GM19035 (cell line): ENCODE data around the gene ARRB1.
"Not testable (repeated sequence)": the region's sequence is repeated elsewhere in the genome, so short reads cannot be mapped to it uniquely, and the experiment has no call there.

ENCODE experiments used
- ATAC-seq: cut with Tn5 transposase; IDR thresholded peaks from one replicate; pipeline ENCODE4 v1.9.1; 2021; ENCODE audit not compliant: unreplicated experiment

ARRB1 gene

DNA sequence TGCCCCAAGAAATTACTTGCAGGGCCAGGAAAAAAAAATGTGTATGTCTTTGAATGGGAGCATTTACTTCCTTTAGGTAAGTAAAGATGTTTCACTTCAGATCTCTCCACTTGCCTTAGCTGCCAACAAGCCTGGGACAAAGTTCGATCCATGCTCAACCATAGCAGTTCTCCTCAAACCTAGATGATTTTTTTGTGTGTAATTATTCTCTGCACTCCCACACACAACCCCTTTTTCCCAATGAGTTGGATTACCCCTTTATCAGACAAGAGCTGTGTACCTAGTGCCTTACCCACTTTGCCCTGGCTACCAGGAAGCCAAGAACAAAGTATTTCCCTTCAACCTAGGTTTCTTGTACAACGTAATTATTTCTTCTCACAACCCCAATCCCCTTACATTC lies 75.3 kb downstream of the ARRB1 start:
- ATAC-seq: no peak

DNA sequence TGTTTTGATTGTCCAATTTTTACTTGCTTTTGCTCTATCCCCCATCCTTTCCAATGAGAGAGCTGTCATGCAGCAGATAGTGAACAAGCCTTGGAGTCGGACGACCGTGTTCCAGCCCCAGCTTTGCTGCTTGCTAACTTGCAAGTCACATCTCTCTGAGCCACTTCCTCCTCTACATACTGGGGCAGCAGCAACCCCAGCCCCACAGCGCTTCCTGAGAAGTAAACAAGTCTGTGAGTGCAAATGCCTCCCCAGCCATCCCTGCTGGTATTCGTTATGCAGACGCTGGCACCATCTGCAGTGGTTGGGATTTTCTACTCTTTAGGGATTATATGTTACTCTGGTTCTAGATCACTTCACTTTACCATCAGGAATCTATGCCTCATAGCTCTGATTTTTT lies 75.9 kb downstream of the ARRB1 start:
- ATAC-seq: no peak

DNA sequence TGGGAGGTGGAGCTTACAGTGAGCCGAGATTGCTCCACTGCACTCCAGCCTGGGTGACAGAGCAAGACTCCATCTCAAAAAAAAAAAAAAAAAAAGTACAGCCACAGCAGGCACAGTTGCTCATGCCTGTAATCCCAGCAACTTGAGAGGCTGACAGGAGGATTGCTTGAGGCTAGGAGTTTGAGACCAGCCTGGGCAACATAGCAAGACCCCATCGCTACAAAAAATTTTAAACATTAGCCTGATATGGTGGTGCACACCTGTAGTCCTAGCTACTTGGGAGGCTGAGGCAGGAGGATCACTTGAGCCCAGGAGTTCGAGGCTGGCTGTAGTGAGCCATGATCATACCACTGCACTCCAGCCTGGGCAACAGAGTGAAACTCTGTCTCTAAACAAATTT lies 76.7 kb downstream of the ARRB1 start:
- not testable (repeated sequence) for ATAC-seq

DNA sequence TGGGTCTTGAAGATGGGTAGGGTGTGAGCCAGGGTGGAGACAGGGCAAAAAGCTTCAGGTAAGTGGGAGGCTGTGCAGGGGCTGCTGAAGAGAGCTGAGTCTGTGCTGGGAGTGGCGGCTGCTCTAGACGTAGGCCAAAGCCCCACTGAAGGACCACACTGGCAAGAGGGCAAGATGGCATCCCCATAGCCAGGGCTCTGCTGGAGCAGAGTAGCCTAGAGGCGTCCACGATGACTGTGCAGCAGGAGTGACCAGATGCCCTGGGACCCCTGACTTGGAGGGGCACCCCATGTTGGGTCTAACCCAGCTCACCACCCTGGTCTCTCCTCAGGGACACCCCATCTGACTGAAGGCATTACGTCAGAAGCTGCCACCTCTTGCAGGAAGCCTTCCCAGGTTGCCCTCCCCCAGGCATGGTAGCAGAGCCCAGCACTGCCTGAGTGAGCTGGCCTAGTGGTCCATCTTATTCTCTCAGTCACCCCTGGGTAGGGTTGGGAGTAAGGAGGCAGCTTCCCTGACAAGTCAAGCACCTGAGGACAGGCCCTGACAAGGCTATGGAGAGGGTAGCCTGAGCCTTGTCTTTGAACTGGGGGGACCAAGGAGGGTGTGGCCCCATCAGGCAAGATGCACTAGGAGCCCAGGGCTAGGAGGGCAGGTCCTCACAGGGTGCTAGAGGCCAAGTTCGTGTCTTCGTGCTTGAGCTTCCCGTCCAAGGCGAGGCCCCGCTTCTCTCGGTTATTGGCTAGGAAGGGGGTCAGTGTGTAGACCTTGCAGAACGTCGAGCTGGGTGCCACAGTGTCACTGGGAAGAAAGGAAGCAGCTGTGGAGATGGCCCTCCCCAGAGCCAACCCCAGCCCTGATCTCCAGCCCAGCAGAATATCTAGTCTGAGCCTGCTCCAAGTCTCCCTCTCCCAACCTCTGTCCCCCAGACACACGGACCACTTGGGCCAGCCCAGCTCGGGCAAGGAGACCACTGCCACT lies 77.8 kb downstream of the ARRB1 start:
- no peak for ATAC-seq

DNA sequence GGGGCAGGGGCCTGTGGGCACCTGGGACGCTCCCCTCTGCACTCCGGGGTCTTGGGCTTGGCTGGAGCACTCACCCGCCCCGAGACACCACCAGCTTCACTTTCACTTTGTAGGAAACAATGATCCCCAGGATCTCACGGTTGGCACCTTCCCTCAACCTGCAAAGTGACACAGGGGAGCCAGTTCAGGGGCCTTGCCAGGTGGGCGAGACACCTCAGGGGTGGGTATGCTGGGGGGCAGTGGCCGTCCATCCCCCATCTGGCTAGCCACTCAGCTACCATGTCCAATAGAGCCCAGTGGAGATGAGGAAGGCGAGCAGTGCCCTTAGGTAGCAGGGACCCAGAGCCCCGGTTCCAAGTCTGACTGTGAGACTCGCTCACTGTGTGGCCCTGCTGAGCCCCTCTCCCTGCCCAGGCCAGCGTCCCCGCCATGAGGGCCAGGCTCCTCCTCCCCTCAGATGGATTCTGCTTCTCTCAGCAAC lies 78.6 kb downstream of the ARRB1 start:
- ATAC-seq: no peak

DNA sequence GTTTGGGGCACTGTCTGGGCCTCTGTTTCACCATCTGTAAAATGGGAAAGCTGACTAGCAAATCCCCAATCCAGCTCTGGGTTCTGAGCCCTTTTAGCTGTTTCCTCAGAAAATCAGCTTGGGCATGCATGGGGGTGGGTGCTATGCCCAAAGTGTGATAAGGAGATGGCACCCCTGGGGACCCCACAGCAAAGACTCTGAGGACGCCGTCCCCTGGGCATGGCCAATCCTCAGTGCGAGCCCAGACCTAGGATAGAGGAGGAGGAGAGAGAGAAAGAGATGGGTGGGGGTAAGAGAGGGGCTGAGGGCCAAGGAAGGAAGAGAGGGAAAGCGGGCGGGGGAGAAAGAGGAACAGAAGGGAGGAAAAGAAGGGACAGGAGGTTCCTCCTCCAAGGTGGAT lies 79.1 kb downstream of the ARRB1 start:
- no peak for ATAC-seq

DNA sequence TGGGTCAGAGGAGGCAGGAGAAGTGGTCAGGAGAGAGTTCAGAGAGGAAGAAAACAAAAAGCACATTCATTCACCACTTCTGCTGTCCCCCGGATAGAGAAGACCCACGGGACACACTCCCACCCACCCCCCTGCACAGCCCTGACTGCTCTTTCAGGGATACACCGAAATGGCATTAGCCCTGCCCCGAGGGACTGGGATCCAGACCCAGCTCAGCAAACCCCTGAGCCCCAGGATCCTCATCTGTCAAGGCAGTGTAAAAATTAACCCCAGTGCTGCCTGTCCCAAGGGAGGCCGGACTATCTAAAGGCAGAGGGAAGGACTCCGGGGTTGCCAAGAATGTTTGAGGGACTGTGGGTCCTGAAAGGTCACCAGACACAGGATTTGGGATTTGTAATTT lies 79.7 kb downstream of the ARRB1 start:
- no peak for ATAC-seq

DNA sequence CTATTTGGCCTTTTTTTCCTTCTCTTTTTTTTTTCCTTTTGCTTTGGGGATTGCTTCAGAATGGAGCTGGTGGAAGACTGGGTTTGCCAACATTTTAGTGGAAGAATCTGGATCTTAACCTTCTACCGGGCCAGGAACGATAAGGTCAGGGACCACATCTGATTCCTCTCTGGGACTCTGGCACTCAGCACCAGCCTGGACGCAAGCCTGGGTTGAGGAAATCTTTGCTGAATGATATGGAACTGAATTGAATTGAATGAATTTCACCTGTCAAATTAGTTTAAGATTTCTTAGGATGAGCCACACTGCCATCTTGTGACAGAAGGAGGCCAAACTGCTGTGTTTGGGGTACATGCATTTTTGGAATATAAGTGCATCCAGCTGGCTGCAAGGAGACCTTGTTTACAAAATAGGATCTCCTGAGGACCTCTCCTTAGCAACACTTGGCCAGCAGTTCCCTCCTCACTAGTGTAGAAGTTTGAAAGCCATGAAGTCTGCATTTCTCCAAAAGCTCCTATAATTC lies 80.5 kb downstream of the ARRB1 start:
- ATAC-seq: no peak

DNA sequence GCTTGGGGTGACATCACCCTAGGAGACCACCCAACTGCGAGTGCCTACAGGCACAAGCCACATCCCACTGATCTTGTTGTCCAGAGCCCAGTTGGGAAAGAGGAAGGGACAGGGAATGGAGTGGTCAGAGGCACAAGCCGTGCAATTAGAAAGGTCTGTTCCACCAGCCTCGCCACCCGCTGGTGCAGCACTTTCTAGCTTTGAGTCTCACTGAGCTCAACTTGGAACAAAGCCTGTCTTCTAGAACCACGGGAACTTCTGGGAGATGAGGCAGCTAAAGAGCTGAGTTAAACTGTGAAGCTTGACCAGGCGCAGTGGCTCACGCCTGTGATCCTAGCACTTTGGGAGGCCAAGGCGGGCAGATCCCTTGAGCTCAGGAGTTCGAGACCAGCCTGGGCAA lies 81.6 kb downstream of the ARRB1 start:
- ATAC-seq: no peak

DNA sequence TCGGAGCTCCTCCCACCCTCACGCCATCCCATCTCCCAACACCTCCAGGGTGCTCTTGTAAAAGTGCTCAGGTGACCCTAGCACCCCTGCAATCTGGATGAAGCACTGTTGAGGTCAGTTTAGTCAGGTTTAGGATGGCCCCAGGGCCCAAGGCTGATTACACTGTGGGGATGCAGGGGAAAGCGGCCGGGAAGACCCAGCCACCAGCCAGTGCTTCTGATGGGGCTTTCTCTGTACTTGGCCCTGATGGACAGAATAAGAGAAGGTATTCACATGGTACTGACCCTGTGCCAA lies 82.1 kb downstream of the ARRB1 start:
- no peak for ATAC-seq

DNA sequence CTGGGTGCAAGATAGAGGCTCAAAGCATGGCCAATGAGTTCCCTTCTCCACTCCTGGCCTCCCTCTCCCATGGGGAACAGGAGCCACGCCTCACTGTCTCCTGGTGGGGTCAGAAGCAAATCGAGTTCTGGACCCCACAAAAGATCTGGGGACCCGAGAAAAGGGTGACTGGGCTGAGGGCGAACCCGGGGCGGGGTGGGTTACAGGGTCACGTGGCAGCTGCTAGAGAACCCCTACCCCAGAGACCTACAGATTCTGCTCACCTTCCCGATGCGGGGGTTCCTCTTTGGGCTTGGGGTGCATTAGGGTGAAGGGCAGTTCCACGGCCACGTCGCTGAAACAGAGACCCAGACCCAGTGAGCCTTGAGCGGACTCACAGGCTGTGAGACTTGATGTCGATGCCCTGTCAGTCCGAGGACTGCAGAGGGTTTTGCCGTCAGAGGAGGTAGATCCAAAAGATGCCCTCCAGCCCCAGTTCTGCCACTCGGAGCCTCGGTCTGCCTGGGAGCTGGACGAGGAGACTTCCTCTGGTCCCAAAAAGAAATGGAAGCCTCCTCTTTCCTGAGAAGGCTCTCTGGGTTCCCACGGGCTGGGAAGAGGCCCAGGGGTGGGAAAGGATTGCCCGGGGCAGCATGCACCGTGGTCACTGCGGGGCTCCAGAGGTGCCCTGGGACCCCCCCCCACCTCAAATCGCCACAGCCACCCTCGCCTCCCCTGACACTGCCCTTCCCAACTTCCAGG lies 82.7 kb downstream of the ARRB1 start:
- ATAC-seq: no peak

DNA sequence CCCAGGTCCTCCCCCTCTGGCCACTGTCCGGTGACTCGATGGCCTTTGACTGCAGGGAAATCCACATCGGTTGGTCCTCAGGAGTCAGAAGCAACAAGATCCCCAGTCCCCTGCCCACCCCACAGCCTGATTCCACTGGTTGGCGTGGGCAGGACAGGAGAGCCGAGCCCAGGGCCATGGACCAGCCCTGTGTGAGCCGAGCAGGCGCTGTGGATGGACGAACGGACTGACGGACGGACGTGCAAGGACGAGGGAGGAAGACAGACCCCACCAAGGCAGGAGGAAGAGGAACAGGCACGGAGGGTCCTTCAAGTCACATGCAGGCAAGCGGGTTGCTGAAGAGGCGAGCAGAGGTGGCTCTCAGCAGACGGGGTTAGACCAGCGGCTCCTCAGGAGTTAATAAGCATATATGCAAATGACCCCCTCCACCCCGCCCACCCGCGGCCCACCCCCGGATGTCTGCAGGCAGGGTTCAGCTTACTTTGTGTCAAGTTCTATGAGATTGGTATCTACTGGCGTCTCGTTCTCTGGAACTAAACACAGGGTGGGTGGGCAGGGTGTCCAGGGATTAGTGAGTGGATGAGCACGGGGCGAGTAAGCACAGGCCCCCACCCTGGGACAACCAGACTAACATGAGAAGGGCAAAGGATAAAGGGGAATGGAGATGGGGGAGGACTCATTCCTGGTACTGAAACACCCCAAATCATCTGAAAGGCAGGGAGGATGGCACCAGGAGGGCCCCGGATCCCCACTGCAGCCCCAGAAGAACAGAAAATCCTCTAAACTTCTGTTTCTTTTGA lies 84.1 kb downstream of the ARRB1 start:
- no peak for ATAC-seq

DNA sequence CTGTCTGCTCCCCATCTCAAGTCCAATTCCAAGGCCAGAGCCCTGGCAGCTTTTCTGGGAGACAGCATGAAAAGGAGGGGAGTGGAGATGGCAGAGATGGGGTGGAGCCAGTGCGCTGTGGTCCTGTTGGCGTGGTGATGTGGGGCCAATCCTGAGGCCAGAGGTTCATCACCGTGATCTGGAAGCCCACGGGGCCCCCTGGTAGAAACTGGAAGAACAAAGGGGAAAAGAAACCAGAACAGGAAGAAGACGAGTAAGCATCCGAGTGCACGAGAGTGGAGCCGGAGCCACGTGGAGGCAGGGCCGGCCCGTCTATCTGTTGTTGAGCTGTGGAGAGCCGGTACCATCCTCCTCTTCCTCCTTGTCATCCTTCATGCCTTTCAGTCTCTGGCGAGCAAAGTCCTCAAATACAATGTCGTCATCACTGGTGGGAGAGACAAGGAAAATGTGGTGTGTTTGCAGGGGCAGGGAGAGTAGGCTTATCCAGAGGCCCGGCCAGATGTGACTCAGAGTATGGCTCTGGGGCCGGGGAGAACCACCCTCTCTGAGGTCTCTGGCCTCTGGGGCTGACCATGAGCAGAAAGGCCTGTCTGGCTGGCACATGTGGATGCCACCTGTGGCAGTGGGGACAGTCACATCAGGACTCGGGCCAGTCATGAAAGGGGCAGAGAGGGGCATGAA lies 85.5 kb downstream of the ARRB1 start:
- no peak for ATAC-seq

DNA sequence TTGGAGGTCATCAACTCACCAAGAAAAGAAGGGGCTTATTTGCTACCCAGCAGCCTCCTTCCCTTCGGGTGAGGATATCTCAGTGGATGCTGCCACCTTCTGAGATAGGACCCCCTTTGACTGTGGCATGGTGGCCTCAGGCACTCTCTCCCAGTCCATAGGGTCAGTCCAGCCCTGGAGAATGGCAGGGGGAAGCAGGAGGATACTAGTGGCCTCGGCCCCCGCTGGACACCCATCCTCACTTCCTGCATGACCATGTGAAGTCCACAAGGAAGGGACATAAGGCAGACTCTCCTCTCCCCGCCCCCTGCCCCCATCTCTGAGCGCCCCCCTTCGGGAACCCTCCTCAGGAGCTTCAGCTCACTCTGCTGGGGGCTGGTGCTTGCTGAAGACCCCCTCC lies 86.5 kb downstream of the ARRB1 start:
- no peak for ATAC-seq

DNA sequence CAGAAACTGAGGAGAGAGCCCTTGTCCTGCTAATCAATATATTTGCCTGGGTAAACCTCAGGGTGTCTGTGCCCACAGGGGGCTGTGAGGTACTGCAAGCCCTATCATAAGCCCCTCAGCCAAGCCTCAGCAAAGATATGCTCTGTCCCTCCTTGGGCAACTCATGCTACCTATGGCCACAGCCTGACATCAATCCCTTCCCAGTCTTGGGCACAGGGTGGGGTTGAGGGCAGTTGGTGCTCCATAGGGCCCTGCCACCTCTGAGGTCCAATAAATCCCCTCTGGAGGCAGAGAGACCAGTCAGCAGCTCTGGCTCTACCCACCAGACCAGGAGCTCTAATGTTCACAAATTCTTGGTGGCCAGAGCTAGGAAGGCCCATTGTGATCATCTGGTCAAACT lies 87.1 kb downstream of the ARRB1 start:
- ATAC-seq: no peak

DNA sequence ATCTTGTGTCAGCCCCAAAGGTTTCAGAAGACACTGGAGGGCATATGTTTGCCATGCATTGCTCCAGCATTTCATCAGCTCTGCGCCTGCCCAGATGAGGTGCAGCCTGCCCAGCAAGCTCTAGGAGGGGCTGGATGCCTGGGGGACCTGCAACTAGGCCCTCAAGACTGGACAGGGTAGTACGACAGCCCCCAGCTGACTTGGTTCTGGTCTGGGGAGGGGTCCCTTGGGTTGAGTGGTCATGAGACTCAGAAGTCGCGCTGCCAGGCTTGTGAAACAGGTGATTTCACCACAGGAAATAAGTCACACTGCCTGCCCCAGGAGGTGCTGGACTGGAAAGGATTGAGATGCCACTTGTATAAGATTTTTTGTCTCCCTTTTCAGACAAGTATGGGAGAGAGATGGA lies 87.5 kb downstream of the ARRB1 start:
- ATAC-seq: no peak

DNA sequence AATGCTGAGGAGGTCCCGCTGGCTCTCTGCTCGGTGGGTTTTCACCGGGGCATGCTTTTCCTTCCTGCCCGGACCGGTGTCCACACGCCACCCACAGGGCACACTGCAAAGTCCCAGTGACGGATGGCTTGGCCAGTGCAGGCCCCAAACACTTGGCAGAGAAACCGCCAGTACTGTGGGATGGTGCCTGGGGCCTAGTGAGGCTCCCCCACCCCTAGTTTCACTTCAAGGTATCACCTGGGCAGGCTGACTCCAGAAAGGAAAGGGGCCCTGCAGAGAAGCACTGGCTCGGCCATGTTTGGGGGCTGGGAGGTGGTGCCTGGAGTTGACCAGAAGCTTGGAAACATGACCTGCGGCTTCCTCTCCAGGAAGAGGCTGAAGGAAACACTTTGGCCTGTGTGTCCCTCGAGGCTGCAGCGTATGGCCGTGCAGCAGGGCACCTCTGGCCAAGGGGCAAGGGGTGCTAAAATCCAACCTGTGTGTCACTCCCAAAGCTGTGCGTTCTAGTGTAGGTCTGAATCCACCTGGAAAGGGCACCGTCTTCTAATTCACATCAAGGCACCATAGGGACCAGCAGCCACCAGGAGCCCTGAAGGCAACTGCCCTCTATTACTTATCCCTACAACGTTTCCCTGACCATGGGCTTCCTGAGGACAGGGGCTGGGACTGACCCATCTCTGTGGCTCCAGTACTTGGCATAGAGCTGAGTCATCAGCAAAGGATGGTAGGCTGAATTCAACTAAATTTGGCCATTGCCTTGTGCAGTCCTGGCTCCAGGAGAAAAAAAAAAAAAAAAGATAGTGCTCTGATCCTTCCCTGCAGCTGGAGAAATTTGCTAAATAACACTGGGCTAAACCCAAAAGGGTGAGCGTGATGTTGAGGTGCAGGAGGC lies 88.3 kb downstream of the ARRB1 start:
- ATAC-seq: no peak

DNA sequence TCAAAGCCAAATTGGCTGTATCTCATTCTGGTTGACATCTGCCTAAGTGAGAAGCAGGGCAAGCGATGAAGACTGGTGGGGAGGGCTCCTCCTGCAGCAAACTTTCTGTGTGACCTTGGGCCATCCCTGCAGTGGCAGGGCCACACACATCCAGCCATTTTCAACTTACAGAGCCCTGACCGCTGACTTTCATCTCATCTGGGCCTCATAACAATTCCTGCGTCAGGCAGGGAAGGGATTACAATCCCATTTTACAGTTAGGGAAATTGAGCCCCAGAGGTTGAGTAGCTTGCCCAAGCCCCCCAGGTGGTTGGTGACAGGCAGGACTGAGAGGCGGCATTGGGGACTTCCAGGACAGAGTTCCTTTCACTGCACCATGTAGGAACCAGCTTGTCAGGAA lies 89.0 kb downstream of the ARRB1 start:
- ATAC-seq: no peak

DNA sequence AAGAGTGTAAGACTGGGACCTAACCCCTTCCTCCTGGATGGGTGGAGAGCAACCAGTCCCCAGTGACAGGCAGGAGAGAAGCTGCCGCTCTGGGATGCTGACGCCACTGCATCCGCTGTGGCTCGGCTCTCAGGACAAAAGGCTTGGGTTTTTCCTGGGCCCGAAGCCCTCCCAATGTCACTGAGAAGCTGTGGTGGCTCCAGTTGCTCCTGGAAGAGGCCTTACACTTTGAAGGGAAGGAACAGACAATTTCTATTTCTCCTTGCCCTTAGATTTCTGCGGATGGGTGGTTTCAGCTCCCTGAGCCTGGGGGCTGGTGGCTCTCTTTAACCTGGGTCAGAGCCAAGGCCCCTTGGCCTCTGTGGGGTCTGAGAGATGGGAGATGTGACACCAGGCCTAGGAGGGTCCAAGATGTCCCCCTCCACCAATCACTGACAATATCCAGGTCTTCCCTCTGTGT lies 89.5 kb downstream of the ARRB1 start:
- no peak for ATAC-seq
